Liver (tissue), 9 donors: ENCODE results near the gene C2CD2. TPM values are rescaled to one million over a fixed set of nuclear protein-coding genes. Genes with fewer than 3 reads are reported as not detected.

Experiments
- DNase-seq: peaks from one replicate; pipeline ENCODE4 v3.0.0-alpha.2; 2017; ENCODE audit warnings: low spot score
- H3K27ac ChIP-seq, 2 donors: one replicate each; pipeline ENCODE4 v1.7.0; 2013; ENCODE audit warnings: inconsistent platforms in 2 of 2, low read length in 2 of 2, control low read depth in 1 of 2, low read depth in 1 of 2, mild to moderate bottlenecking in 1 of 2
- H3K27me3 ChIP-seq, 4 donors: one replicate each; pipeline versions ENCODE4 v1.6.1 to v1.7.0; 2013; ENCODE audit warnings: low read length in 3 of 4, inconsistent platforms in 1 of 4, mild to moderate bottlenecking in 1 of 4, moderate library complexity in 1 of 4; ENCODE audit not compliant: control insufficient read depth in 4 of 4, insufficient read depth in 4 of 4
- H3K36me3 ChIP-seq, 4 donors: one replicate each; pipeline versions ENCODE4 v1.6.1 to v1.7.0; 2013; ENCODE audit warnings: low read length in 3 of 4, mild to moderate bottlenecking in 3 of 4, low read depth in 1 of 4, moderate library complexity in 1 of 4; ENCODE audit not compliant: control insufficient read depth in 4 of 4, insufficient read depth in 3 of 4
- H3K4me1 ChIP-seq, 4 donors: one replicate each; pipeline versions ENCODE4 v1.6.1 to v1.7.0; 2013; ENCODE audit warnings: low read length in 3 of 4, mild to moderate bottlenecking in 3 of 4, moderate library complexity in 1 of 4; ENCODE audit not compliant: control insufficient read depth in 4 of 4, insufficient read depth in 4 of 4
- H3K4me3 ChIP-seq, 3 donors: one replicate each; pipeline versions ENCODE4 v1.6.1 to v1.7.0; 2013; ENCODE audit warnings: low read length in 3 of 3, control low read depth in 1 of 3, low read depth in 1 of 3, mild to moderate bottlenecking in 1 of 3
- H3K9ac ChIP-seq, 2 donors: one replicate each; pipeline ENCODE4 v1.7.0; 2013; ENCODE audit warnings: low read length in 2 of 2, mild to moderate bottlenecking in 2 of 2, moderate library complexity in 2 of 2, control low read depth in 1 of 2, low read depth in 1 of 2
- H3K9me3 ChIP-seq, 4 donors: one replicate each; pipeline versions ENCODE4 v1.6.1 to v1.7.0; 2013; ENCODE audit warnings: low read length in 3 of 4; ENCODE audit not compliant: control insufficient read depth in 4 of 4
- CTCF ChIP-seq: fragments of 150-350 bp; IDR thresholded peaks from 2 replicates; pipeline ENCODE4 v1.5.1; 2017; ENCODE audit warnings: improper control_type of control experiment, low read depth, low read length; ENCODE audit not compliant: missing input control
- EGR1 ChIP-seq, 2 donors: IDR thresholded peaks; 2 replicates each; pipeline ENCODE4 v1.6.1; 2016 to 2018; ENCODE audit warnings: antibody characterized with exemption in 2 of 2, low read depth in 2 of 2
- FOXA1 ChIP-seq: IDR thresholded peaks from 2 replicates; pipeline ENCODE4 v1.6.1; 2016; ENCODE audit warnings: antibody characterized with exemption
- GABPA ChIP-seq, 2 donors: IDR thresholded peaks in 1 of 2; conservative IDR thresholded peaks in 1 of 2; 2 replicates each; pipeline ENCODE4 v1.6.1; 2016; ENCODE audit warnings: antibody characterized with exemption in 2 of 2, mild to moderate bottlenecking in 1 of 2, moderate library complexity in 1 of 2
- HNF4A ChIP-seq, 2 donors: conservative IDR thresholded peaks; 2 replicates each; pipeline ENCODE4 v1.6.1; 2016; ENCODE audit warnings: antibody characterized with exemption in 2 of 2, mild to moderate bottlenecking in 2 of 2
- JUND ChIP-seq, 2 donors: IDR thresholded peaks; 2 replicates each; pipeline ENCODE4 v1.6.1; 2016; ENCODE audit warnings: antibody characterized with exemption in 2 of 2
- MAX ChIP-seq: IDR thresholded peaks from 2 replicates; pipeline ENCODE4 v1.6.1; 2016; ENCODE audit warnings: antibody characterized with exemption
- RAD21 ChIP-seq, 2 donors: IDR thresholded peaks; 2 replicates each; pipeline ENCODE4 v1.6.1; 2016; ENCODE audit warnings: antibody characterized with exemption in 2 of 2, mild to moderate bottlenecking in 2 of 2
- REST ChIP-seq: IDR thresholded peaks from 2 replicates; pipeline ENCODE4 v1.6.1; 2016; ENCODE audit warnings: antibody characterized with exemption, mild to moderate bottlenecking
- SP1 ChIP-seq: IDR thresholded peaks from 2 replicates; pipeline ENCODE4 v1.6.1; 2018; ENCODE audit warnings: antibody characterized with exemption, mild to moderate bottlenecking
- TAF1 ChIP-seq: conservative IDR thresholded peaks from 2 replicates; pipeline ENCODE4 v1.6.1; 2016; ENCODE audit warnings: antibody characterized with exemption, mild to moderate bottlenecking
- YY1 ChIP-seq: IDR thresholded peaks from 2 replicates; pipeline ENCODE4 v1.6.1; 2016; ENCODE audit warnings: antibody characterized with exemption, mild to moderate bottlenecking
- ZBTB33 ChIP-seq: IDR thresholded peaks from 2 replicates; pipeline ENCODE4 v1.6.1; 2016; ENCODE audit warnings: antibody characterized with exemption
- WGBS: extraction: QIAGEN DNeasy Blood & Tissue Kit; methylation state at CpG from one replicate; pipeline ENCODE4 v1.1.7; 2013; 5-methylcytosine and 5-hydroxymethylcytosine counted together
- polyA plus RNA-seq, 2 donors: library from polyadenylated mRNA; stranded (reverse) in 1 of 2; unstranded in 1 of 2; fragments of 200-250 nt in 1 of 2; fragments of >200 nt in 1 of 2; fragmentation: Nextera tagmentation in 1 of 2; extraction: Ambion mirVana in 1 of 2; gene quantifications; one replicate each; pipeline versions ENCODE4 v1.2.1 to v1.2.3, GENCODE V29; 2013 to 2015
- total RNA-seq, 2 donors: library from RNA; depleted of rRNA; stranded (reverse); fragments of >200 nt; gene quantifications; one replicate each; pipeline ENCODE4 v1.2.3, GENCODE V29; 2014
- donor health status: healthy.
- donor health status: healthy.
- donor health status: healthy.
- donor health status: healthy.
- donor health status: healthy.

The C2CD2 gene
- total and polyA plus RNA-seq, 4 donors, result 2.9 to 17.9 (median 6.0) TPM

GRCh38 chr21:41880153-41880552, 73.7 kb downstream of the C2CD2 start:
- TF ChIP-seq GABPA (IDR thresholded peaks at IDR 0.05 in 1 of 2, conservative IDR thresholded peaks at IDR 0.05 in 1 of 2) (no peak), JUND (IDR thresholded peaks at IDR 0.05) (no peak), SP1 (no peak), TAF1 (no peak), REST (no peak), FOXA1 (no peak), CTCF (no peak), EGR1 (IDR thresholded peaks at IDR 0.05; ENCODE audit: low read depth in 2 of 2) (no peak), ZBTB33 (no peak), MAX (no peak)
- peaks cover 2 to 13% (median 6%) of the 10 kb centered on the region in 4 donors for H3K4me1 ChIP-seq
- no peak for DNase-seq
- H3K9ac ChIP-seq, result peak overlapping the region in 1 of 2 donors; percentile 75
- no peak overlapping the region for H3K27ac ChIP-seq
- no peaks in the 10 kb centered on the region for H3K9me3 ChIP-seq
- peak overlapping the region in 2 of 3 donors; percentile 86 to 97 for H3K4me3 ChIP-seq
- H3K36me3 ChIP-seq, result no peaks in the 10 kb centered on the region
- 95% methylated on average over 9 of the region's 9 CpGs for WGBS
- H3K27me3 ChIP-seq, result no peaks in the 10 kb centered on the region

- H3K27ac ChIP-seq, result peak within 1 kb of the TSS; percentile 81 to 84
- H3K9ac ChIP-seq, result peak within 1 kb of the TSS; percentile 75 to 76
- DNase-seq, result peak; percentile 83
- H3K27me3 ChIP-seq, result no peaks in the 10 kb centered on the region
- H3K36me3 ChIP-seq, result no peaks in the 10 kb centered on the region
- peaks cover 2 to 13% (median 6%) of the 10 kb centered on the region in 4 donors for H3K4me1 ChIP-seq
- 2% methylated on average over 89 of the region's 89 CpGs for WGBS
- TF ChIP-seq GABPA (IDR thresholded peaks at IDR 0.05 in 1 of 2, conservative IDR thresholded peaks at IDR 0.05 in 1 of 2) (peak in 1 of 2 donors; percentile 59), YY1 (peak; percentile 31), CTCF (no peak), RAD21 (IDR thresholded peaks at IDR 0.05) (peak in 1 of 2 donors; percentile 4), HNF4A (conservative IDR thresholded peaks at IDR 0.05) (no peak), EGR1 (IDR thresholded peaks at IDR 0.05; ENCODE audit: low read depth in 2 of 2) (peak; percentile 44 to 81)
- no peaks in the 10 kb centered on the region for H3K9me3 ChIP-seq
- H3K4me3 ChIP-seq, result peak within 1 kb of the TSS; percentile 67 to 97 (median 86)
Measured at GRCh38 chr21:41879190-41879998, 74.4 kb downstream of the C2CD2 start, which contains the start of gene PRDM15. Gene PRDM15, minus strand, starts transcription at chr21:41879344. Its CDS starts 18,981 bp downstream, at chr21:41860363.
